SK-N-MC (cell line): ENCODE measurements around the gene GFRA1.

Experiments used
- DNase-seq: peaks from one replicate; pipeline ENCODE4 v3.0.0-alpha.2; 2011; ENCODE audit warnings: low read depth, low spot score
- H3K27ac ChIP-seq: fragments of 200-600 bp; sonication (generic); 2 replicates; pipeline ENCODE4 v1.5.1; 2016; ENCODE audit warnings: mixed run types
- H3K36me3 ChIP-seq: fragments of 200-600 bp; sonication (generic); 2 replicates; pipeline ENCODE4 v1.6.1; 2017; ENCODE audit warnings: antibody characterized with exemption, low read length, mixed read lengths; ENCODE audit not compliant: insufficient read depth
- H3K4me3 ChIP-seq: fragments of 200-600 bp; sonication (generic); 2 replicates; pipeline ENCODE4 v1.5.1; 2016
- H3K9ac ChIP-seq: fragments of 200-600 bp; sonication (generic); 2 replicates; pipeline ENCODE4 v1.8.0; 2017; ENCODE audit warnings: mixed run types, mixed read lengths; ENCODE audit not compliant: insufficient read length
- H3K9me3 ChIP-seq: fragments of 200-600 bp; sonication (generic); 2 replicates; pipeline ENCODE4 v1.6.1; 2017; ENCODE audit warnings: low read depth, mild to moderate bottlenecking, antibody characterized with exemption, low read length, moderate library complexity, mixed read lengths
- EZH2 ChIP-seq: fragments of 200-600 bp; sonication (generic); IDR thresholded peaks from one replicate; pipeline ENCODE4 v1.6.1; 2017; ENCODE audit warnings: antibody characterized with exemption
- FOXP2 ChIP-seq: optimal IDR thresholded peaks from 2 replicates; pipeline ENCODE3; 2011; ENCODE audit warnings: mild to moderate bottlenecking, moderate library complexity; ENCODE audit not compliant: insufficient read depth; ENCODE audit errors: extremely low read length, control extremely low read depth
- POLR2AphosphoS5 ChIP-seq: IDR thresholded peaks from 2 replicates; pipeline ENCODE4 v1.6.1; 2012; ENCODE audit warnings: mild to moderate bottlenecking, low read depth, low read length, borderline replicate concordance

GFRA1 gene

DNA sequence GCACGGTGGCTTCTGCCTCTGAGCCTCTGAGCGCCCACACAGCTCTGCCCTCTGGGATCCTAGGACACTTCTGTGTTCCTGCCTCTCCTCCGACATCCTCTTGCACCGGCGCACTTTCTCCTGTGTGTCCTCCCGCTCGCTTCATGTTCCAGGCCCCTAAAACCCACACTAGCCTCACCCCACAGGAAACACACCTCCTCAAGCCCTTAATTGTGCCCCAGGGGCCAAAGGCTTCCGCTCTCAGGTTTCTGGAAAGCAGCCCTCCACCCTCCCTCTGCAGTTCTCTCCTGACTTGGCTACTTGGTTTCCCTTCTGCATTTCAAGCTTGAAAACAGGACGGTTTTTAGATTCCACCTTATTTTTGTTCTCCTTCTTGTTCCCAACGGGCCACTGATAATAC, 7.3 kb downstream of the GFRA1 start:
- Histone ChIP-seq H3K27ac (no peak overlapping the region), H3K36me3 (no peaks in the 10 kb centered on the region), H3K9ac (no peak overlapping the region), H3K4me3 (no peak overlapping the region), H3K9me3 (no peaks in the 10 kb centered on the region)
- DNase-seq: no peak
- TF ChIP-seq EZH2 (no peak), POLR2AphosphoS5 (no peak), FOXP2 (no peak)

DNA sequence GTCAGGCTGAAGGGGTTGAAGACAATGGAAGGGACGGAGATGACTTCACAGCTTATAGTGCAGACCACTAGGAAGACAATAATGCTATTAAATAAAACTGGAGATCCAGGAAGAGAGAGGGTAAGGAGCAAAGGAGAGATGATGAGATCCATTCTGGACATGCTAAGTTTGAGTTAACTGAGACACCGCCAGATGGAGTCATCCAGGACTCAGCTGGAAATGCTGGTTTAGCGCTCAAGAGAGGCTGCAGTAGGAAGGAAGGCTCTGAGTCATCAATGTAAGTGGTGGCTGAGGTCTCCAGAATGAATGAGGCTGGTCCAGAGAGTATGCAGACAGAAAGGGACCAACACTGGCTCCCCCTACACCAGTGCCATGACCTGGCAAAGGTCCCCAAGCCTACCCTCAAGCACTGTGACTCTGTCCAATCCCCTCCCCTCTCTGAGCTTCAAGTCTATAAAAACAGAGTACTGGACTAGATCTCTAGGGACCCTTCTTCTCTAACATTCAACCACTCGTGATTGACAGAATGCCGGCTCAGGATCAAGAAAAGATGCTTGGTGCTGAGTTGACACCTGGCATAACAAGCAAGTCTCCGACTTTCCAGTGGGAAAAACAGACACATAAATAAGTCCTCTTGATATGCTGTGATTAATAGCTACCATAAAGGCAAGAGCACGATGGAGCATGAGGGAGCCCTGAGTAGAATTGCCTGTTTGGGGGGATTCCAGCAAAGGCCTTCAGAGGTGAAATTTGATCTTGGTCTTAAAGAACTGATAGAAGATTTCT, 8.9 kb downstream of the GFRA1 start:
- Histone ChIP-seq H3K9ac (no peak overlapping the region), H3K27ac (no peak overlapping the region), H3K4me3 (no peak overlapping the region), H3K36me3 (no peaks in the 10 kb centered on the region), H3K9me3 (no peaks in the 10 kb centered on the region)
- DNase-seq: no peak
- TF ChIP-seq EZH2 (no peak), POLR2AphosphoS5 (no peak), FOXP2 (no peak)

DNA sequence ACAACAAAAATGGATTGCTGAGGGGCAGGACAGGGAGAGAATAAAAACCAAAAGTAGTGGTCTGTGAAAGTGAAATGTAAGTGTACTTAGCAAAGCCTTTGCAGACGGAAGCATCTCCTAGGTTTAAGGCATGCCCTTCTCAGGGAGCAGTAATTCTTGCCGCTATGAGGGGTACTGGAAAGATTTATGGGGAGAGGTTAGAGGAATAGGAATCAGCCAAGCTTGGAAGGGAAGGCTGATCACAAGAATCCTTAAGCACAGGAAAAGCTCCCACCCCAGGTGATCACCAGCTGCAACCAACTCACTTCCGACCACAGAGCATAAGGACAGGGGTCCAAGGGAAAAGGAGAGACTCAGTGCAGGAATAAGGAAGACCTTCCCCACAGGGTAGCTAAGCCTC, 10.3 kb downstream of the GFRA1 start:
- TF ChIP-seq FOXP2 (no peak), POLR2AphosphoS5 (no peak), EZH2 (no peak)
- Histone ChIP-seq H3K27ac (no peak overlapping the region), H3K9me3 (no peaks in the 10 kb centered on the region), H3K36me3 (no peaks in the 10 kb centered on the region), H3K9ac (no peak overlapping the region), H3K4me3 (no peak overlapping the region)
- DNase-seq: no peak

DNA sequence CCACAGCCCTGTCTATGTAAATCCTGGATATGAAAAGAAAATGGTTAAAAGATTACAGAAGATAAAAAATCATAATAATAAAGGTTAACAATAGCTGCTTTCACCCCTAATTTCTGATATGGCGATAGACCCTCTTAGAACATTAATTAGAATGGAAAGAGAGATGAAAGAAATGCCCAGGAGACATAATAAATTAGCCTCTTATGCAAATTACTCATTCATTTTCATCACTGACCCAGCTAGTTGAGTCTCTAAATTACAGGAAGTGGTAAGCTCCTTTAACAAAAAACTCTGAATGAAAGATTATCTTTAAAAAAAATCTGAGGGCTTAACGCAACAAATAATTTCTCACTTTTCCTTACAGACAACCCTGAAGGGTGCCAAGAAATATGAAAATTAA, 12.4 kb downstream of the GFRA1 start:
- Histone ChIP-seq H3K9ac (no peak overlapping the region), H3K36me3 (no peaks in the 10 kb centered on the region), H3K9me3 (no peaks in the 10 kb centered on the region), H3K27ac (no peak overlapping the region), H3K4me3 (0 out of 2 replicates have a peak overlapping the region, but pooled peaks have one; percentile 22)
- DNase-seq: no peak
- TF ChIP-seq FOXP2: no peak
- TF ChIP-seq POLR2AphosphoS5: no peak
- no peak for TF ChIP-seq EZH2

DNA sequence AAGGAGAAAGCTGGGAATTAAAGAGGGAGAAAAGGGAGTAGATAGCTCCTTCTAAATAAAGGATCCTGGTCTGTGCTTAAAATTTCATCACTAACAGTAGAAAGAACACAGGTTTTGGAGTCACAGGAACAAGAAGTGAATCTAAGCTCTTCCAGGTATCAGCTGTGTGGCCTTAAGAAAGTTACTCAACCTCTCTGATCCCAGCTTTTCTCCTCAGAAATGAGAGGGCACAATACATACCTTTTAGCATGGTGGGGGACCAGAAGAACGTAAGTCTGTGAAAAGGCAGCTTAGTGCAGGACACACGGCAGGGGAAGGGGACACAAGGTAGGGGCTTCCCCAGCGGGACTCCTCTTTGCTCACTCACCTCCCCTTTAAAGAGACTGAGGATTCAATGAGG, 13.4 kb downstream of the GFRA1 start:
- Histone ChIP-seq H3K9ac (no peak overlapping the region), H3K4me3 (no peak overlapping the region), H3K9me3 (no peaks in the 10 kb centered on the region), H3K27ac (no peak overlapping the region), H3K36me3 (no peaks in the 10 kb centered on the region)
- TF ChIP-seq EZH2 (no peak), POLR2AphosphoS5 (no peak), FOXP2 (no peak)
- DNase-seq: no peak

DNA sequence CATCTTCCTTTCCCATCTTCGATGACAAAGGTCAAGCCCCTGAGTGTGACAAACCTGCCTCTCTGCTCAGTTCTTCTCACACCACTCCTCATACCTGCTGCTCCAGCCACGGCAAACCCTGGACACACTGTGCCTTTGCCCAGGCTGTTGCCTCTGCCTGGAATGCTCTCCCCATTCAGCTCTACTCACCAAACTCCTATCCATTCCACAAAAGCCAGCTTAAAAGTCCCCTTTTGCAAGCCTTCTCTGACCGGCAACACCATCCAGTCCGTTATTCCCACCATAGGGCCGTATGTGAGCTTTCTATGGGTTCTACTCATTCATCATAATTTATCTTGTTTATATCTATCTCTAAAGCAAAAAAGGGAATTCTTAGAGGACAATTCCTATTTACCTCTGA, 15.2 kb downstream of the GFRA1 start:
- Histone ChIP-seq H3K9ac (no peak overlapping the region), H3K4me3 (no peak overlapping the region), H3K9me3 (no peaks in the 10 kb centered on the region), H3K36me3 (no peaks in the 10 kb centered on the region), H3K27ac (no peak overlapping the region)
- DNase-seq: no peak
- TF ChIP-seq EZH2 (no peak), FOXP2 (no peak)

DNA sequence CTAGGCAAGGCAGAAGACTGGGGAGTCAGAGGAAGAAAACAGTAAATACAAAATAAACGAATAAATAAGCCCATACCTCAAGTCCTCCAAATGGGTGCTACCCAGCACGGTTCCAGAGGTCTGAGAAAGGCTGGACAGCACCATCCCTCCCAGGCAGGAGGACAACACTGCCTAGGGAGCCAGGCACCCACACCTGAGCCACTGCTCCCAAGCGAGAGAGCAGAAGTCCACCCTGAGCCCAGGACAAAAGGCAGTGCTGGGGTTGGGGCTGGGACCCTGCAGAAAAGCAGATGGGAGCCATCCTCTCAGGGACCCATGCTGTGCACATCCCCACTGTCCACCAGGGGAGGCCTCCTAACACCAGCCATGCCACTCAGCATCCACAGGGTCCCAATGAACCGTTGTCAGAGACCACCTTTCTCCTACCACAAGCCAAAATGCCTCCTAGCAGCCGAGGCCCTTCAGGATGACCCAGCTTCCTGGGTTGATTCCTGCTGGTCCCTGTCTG, 16.2 kb downstream of the GFRA1 start:
- Histone ChIP-seq H3K4me3 (no peak overlapping the region), H3K36me3 (no peaks in the 10 kb centered on the region), H3K9ac (no peak overlapping the region), H3K9me3 (no peaks in the 10 kb centered on the region), H3K27ac (no peak overlapping the region)
- DNase-seq: no peak
- TF ChIP-seq FOXP2: no peak
- no peak for TF ChIP-seq POLR2AphosphoS5
- TF ChIP-seq EZH2: no peak

DNA sequence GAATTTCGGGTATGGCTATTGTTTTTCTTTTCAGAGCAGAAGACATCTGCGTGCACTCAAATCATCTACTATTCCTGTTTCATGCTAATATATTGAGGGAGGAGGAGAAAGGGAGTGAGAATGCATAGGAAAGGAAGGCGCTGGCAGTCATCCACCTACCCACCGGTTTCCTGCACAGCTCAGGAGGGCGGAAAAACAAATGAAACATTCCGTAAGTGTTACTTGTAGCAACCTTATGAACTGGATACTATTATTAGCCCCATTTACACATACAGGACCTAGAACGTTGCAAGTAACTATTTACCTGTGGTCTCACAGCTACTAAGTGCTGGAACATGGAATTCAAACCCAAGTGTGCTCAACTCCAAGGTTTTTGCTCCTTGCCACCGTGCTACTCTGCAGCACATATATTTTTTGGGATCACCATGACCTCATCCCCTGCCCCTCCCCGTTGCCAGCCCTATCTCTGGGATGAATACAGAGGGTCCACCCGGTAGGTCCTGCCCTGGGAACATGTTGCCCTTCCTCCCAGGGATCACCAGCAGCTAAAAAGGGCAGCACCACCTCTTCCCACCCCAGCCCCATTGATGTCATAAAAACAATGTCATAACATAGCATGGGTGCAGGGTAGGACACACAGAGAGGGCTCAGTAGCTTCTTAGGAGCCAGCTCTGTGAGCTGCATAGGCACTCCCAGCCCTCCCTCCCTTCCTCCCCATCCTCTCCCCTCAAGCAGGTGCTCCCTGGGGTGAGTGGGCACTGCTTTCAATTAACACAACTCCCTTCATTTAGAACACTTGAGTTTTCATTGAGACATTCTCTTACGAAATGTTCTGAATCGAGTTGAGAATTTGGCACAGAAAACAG, 16.9 kb downstream of the GFRA1 start:
- Histone ChIP-seq H3K9me3 (no peaks in the 10 kb centered on the region), H3K4me3 (no peak overlapping the region), H3K9ac (no peak overlapping the region), H3K27ac (no peak overlapping the region), H3K36me3 (no peaks in the 10 kb centered on the region)
- DNase-seq: no peak
- TF ChIP-seq FOXP2 (no peak), POLR2AphosphoS5 (no peak), EZH2 (no peak)
